H1 (cell line): Measurements from ENCODE around the gene NODAL.

Experiments
- EZH2 ChIP-seq: fragments of 200-600 bp; sonication (generic); IDR thresholded peaks from 2 replicates; pipeline ENCODE4 v1.7.1; 2012; ENCODE audit warnings: low read depth, mild to moderate bottlenecking, moderate library complexity, low read length, inconsistent platforms; ENCODE audit not compliant: severe bottlenecking
- JUND ChIP-seq: IDR thresholded peaks from 2 replicates; pipeline ENCODE4 v1.6.1; 2011; ENCODE audit warnings: mild to moderate bottlenecking, improper control_type of control experiment, low read length
- MAFK ChIP-seq: IDR thresholded peaks from 2 replicates; pipeline ENCODE4 v1.6.1; 2012; ENCODE audit warnings: low read depth, mild to moderate bottlenecking, improper control_type of control experiment, low read length
- POLR2A ChIP-seq, 2 experiments: IDR thresholded peaks; 1 replicate in 1 of 2; 2 replicates in 1 of 2; pipeline ENCODE4 v1.6.1; 2011; ENCODE audit warnings: low read depth in 2 of 2, low read length in 2 of 2, mild to moderate bottlenecking in 2 of 2; ENCODE audit errors: control extremely low read depth in 1 of 2
- TAF1 ChIP-seq: IDR thresholded peaks from 2 replicates; pipeline ENCODE4 v1.6.1; 2011; ENCODE audit warnings: mild to moderate bottlenecking, low read depth, low read length
- TF ChIP-seq, protein P1 (sequence below), 3 experiments: IDR thresholded peaks; 1 replicate in 2 of 3; 2 replicates in 1 of 3; pipeline versions ENCODE4 v1.5.1 to v1.6.1; 2011; ENCODE audit warnings: low read length in 3 of 3, mild to moderate bottlenecking in 3 of 3, inconsistent platforms in 2 of 3, low read depth in 1 of 3, moderate library complexity in 1 of 3; ENCODE audit not compliant: insufficient read depth in 1 of 3; ENCODE audit errors: control extremely low read depth in 1 of 3

GRCh38 chr10:70410608-70411007 is 30.9 kb downstream of the NODAL start:
- TF ChIP-seq, protein P1, sequence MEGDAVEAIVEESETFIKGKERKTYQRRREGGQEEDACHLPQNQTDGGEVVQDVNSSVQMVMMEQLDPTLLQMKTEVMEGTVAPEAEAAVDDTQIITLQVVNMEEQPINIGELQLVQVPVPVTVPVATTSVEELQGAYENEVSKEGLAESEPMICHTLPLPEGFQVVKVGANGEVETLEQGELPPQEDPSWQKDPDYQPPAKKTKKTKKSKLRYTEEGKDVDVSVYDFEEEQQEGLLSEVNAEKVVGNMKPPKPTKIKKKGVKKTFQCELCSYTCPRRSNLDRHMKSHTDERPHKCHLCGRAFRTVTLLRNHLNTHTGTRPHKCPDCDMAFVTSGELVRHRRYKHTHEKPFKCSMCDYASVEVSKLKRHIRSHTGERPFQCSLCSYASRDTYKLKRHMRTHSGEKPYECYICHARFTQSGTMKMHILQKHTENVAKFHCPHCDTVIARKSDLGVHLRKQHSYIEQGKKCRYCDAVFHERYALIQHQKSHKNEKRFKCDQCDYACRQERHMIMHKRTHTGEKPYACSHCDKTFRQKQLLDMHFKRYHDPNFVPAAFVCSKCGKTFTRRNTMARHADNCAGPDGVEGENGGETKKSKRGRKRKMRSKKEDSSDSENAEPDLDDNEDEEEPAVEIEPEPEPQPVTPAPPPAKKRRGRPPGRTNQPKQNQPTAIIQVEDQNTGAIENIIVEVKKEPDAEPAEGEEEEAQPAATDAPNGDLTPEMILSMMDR (IDR thresholded peaks at IDR 0.05; ENCODE audit: control extremely low read depth in 1 of 3, insufficient read depth in 1 of 3, low read depth in 1 of 3, low read length in 3 of 3), result no peak
- TF ChIP-seq MAFK, result no peak
- no peak for TF ChIP-seq POLR2A (IDR thresholded peaks at IDR 0.05; ENCODE audit: control extremely low read depth in 1 of 2, low read depth in 2 of 2, low read length in 2 of 2)
- TF ChIP-seq TAF1, result no peak
- TF ChIP-seq EZH2, result no peak
- TF ChIP-seq JUND, result no peak
